ENCODE measurements around the gene DDX39B. TPM values are rescaled to one million over a fixed set of nuclear protein-coding genes. Genes with fewer than 3 reads are reported as not detected.

The DDX39B gene
- total RNA-seq, 1 donor = 463 TPM

GRCh38 chr6:31585491-31585890, 43.7 kb upstream of the DDX39B start:
- no peak overlapping the region for H3K4me3 ChIP-seq (ENCODE audit: low read depth, low read length)
- DNase-seq (ENCODE audit: low read depth) = no peak
- TF ChIP-seq CTCF (IDR thresholded peaks at IDR 0.05; ENCODE audit: insufficient read depth, low read depth, low read length) = peak; percentile 37

- peak within 1 kb of the TSS; percentile 88 for H3K4me3 ChIP-seq (ENCODE audit: low read depth, low read length)
- no peak for DNase-seq (ENCODE audit: low read depth)
- TF ChIP-seq CTCF (IDR thresholded peaks at IDR 0.05; ENCODE audit: insufficient read depth, low read depth, low read length) = no peak
Observed at GRCh38 chr6:31582230-31582643, 40.4 kb upstream of the DDX39B start, which contains the start of gene LTB. Gene LTB, minus strand, starts transcription at chr6:31582424. Its CDS starts 7 bp downstream, at chr6:31582417.

GRCh38 chr6:31581434-31582229, 39.8 kb upstream of the DDX39B start:
- no peak for DNase-seq (ENCODE audit: low read depth)
- TF ChIP-seq CTCF (IDR thresholded peaks at IDR 0.05; ENCODE audit: insufficient read depth, low read depth, low read length) = no peak
- H3K4me3 ChIP-seq (ENCODE audit: low read depth, low read length) = peak overlapping the region; percentile 88

GRCh38 chr6:31580807-31581433, 39.1 kb upstream of the DDX39B start:
- peak; percentile 81 for DNase-seq (ENCODE audit: low read depth)
- peak overlapping the region; percentile 88 for H3K4me3 ChIP-seq (ENCODE audit: low read depth, low read length)
- TF ChIP-seq CTCF (IDR thresholded peaks at IDR 0.05; ENCODE audit: insufficient read depth, low read depth, low read length) = peak; percentile 97

- no peak for TF ChIP-seq CTCF (IDR thresholded peaks at IDR 0.05; ENCODE audit: insufficient read depth, low read depth, low read length)
- H3K4me3 ChIP-seq (ENCODE audit: low read depth, low read length) = peak overlapping the region; percentile 88
- DNase-seq (ENCODE audit: low read depth) = no peak
Observed at GRCh38 chr6:31580438-31580740, 38.6 kb upstream of the DDX39B start.

GRCh38 chr6:31579546-31580437, 38.0 kb upstream of the DDX39B start:
- no peak for DNase-seq (ENCODE audit: low read depth)
- H3K4me3 ChIP-seq (ENCODE audit: low read depth, low read length) = no peak overlapping the region
- no peak for TF ChIP-seq CTCF (IDR thresholded peaks at IDR 0.05; ENCODE audit: insufficient read depth, low read depth, low read length)
